Fibroblast of lung (primary cell): ENCODE data around the gene MXI1. TPM values are rescaled to one million over a fixed set of nuclear protein-coding genes. Genes with fewer than 3 reads are reported as not detected.

Source experiments
- DNase-seq, 2 donors: peaks; one replicate each; pipeline versions ENCODE4 v3.0.0 to v3.0.0-alpha.2; 2010; ENCODE audit warnings: low read depth in 2 of 2
- H2AFZ ChIP-seq: 2 replicates; pipeline ENCODE4 v1.5.1; 2012; ENCODE audit warnings: low read length, control low read depth, inconsistent platforms
- H3K27ac ChIP-seq: 2 replicates; pipeline ENCODE4 v1.5.1; 2011; ENCODE audit warnings: low read length, control low read depth; ENCODE audit not compliant: insufficient read depth
- H3K27me3 ChIP-seq: 2 replicates; pipeline ENCODE4 v1.5.1; 2011; ENCODE audit warnings: mild to moderate bottlenecking, low read length; ENCODE audit not compliant: control insufficient read depth, insufficient read depth
- H3K36me3 ChIP-seq: 2 replicates; pipeline ENCODE4 v1.5.1; 2011; ENCODE audit warnings: low read length; ENCODE audit not compliant: control insufficient read depth, insufficient read depth
- H3K4me1 ChIP-seq: 2 replicates; pipeline ENCODE4 v1.5.1; 2011; ENCODE audit warnings: low read length; ENCODE audit not compliant: control insufficient read depth, insufficient read depth; ENCODE audit errors: extremely low read depth
- H3K4me2 ChIP-seq: 2 replicates; pipeline ENCODE4 v1.5.1; 2011; ENCODE audit warnings: low read length, control low read depth; ENCODE audit not compliant: insufficient read depth; ENCODE audit errors: extremely low read depth
- H3K4me3 ChIP-seq, 4 experiments: fragments of 200-600 bp in 1 of 4; sonication (generic) in 1 of 4; replicated peaks in 1 of 4; 2 replicates each; pipeline ENCODE4 v1.5.1; 2011 to 2016; ENCODE audit warnings: low read length in 4 of 4, low read depth in 3 of 4, mild to moderate bottlenecking in 3 of 4, control low read depth in 2 of 4, inconsistent platforms in 1 of 4, mixed read lengths in 1 of 4; ENCODE audit not compliant: insufficient read depth in 1 of 4; ENCODE audit errors: control extremely low read depth in 1 of 4
- H3K79me2 ChIP-seq: 2 replicates; pipeline ENCODE4 v1.5.1; 2012; ENCODE audit warnings: mild to moderate bottlenecking, low read length, inconsistent platforms; ENCODE audit not compliant: control insufficient read depth, insufficient read depth
- H3K9ac ChIP-seq: 2 replicates; pipeline ENCODE4 v1.5.1; 2011; ENCODE audit warnings: mild to moderate bottlenecking, low read length, control low read depth; ENCODE audit not compliant: insufficient read depth
- H3K9me3 ChIP-seq: 2 replicates; pipeline ENCODE4 v1.5.1; 2012; ENCODE audit warnings: low read depth, low read length; ENCODE audit not compliant: control insufficient read depth, insufficient read depth
- H4K20me1 ChIP-seq: 2 replicates; pipeline ENCODE4 v1.5.1; 2011; ENCODE audit warnings: low read length; ENCODE audit not compliant: control insufficient read depth, insufficient read depth; ENCODE audit errors: extremely low read depth
- CTCF ChIP-seq, 2 donors: IDR thresholded peaks in 1 of 2; conservative IDR thresholded peaks in 1 of 2; 1 replicate in 1 of 2; 2 replicates in 1 of 2; pipeline ENCODE4 v1.5.1; 2011 to 2012; ENCODE audit warnings: low read length in 2 of 2, control low read depth in 1 of 2, inconsistent platforms in 1 of 2, low read depth in 1 of 2, mild to moderate bottlenecking in 1 of 2
- EZH2 ChIP-seq: IDR thresholded peaks from 2 replicates; pipeline ENCODE4 v1.5.1; 2012; ENCODE audit warnings: low read length, control low read depth, mild to moderate bottlenecking; ENCODE audit errors: missing control alignments
- polyA plus RNA-seq, 2 donors: library from polyadenylated mRNA; depleted of rRNA in 1 of 2; stranded (reverse) in 1 of 2; unstranded in 1 of 2; fragments of >200 nt; gene quantifications; 2 replicates each; pipeline ENCODE4 v1.2.1, GENCODE V29; 2011 to 2012; ENCODE audit warnings: missing spikeins in 1 of 2
- total RNA-seq: library from RNA; depleted of rRNA; stranded (reverse); fragments of >200 nt; gene quantifications from 2 replicates; pipeline ENCODE4 v1.2.1, GENCODE V29; 2014

The MXI1 gene
- total and polyA plus RNA-seq, 2 donors (not counting 1 experiment from before 2014, with no cell fraction given) = 18.7 to 40.1 TPM

- Histone ChIP-seq H3K27ac (no peak overlapping the region), H3K4me3 (no peak overlapping the region), H3K9me3 (no peaks in the 10 kb centered on the region), H3K9ac (no peak overlapping the region), H3K36me3 (no peaks in the 10 kb centered on the region), H3K4me2 (no peak overlapping the region), H3K4me1 (no peaks in the 10 kb centered on the region), H3K27me3 (peaks cover 5% of the 10 kb centered on the region), H3K79me2 (no peaks in the 10 kb centered on the region), H4K20me1 (no peaks in the 10 kb centered on the region), H2AFZ (no peak overlapping the region)
- TF ChIP-seq CTCF (conservative IDR thresholded peaks at IDR 0.05 in 1 of 2, IDR thresholded peaks at IDR 0.05 in 1 of 2; ENCODE audit: low read depth in 1 of 2, low read length in 2 of 2) (no peak), EZH2 (no peak)
- no peak for DNase-seq
Observed at GRCh38 chr10:110160522-110160921, 46.9 kb upstream of the MXI1 start.

- Histone ChIP-seq H3K27ac (no peak overlapping the region), H3K9ac (no peak overlapping the region), H3K4me1 (no peaks in the 10 kb centered on the region), H3K27me3 (peaks cover 16% of the 10 kb centered on the region), H4K20me1 (no peaks in the 10 kb centered on the region), H3K4me2 (no peak overlapping the region), H2AFZ (no peak overlapping the region), H3K79me2 (no peaks in the 10 kb centered on the region), H3K9me3 (no peaks in the 10 kb centered on the region), H3K4me3 (no peak overlapping the region), H3K36me3 (no peaks in the 10 kb centered on the region)
- TF ChIP-seq CTCF (conservative IDR thresholded peaks at IDR 0.05 in 1 of 2, IDR thresholded peaks at IDR 0.05 in 1 of 2; ENCODE audit: low read depth in 1 of 2, low read length in 2 of 2) (no peak), EZH2 (no peak)
- no peak for DNase-seq
Observed at GRCh38 chr10:110162741-110163145, 44.7 kb upstream of the MXI1 start.

GRCh38 chr10:110163192-110163773 is 44.1 kb upstream of the MXI1 start:
- H3K27ac ChIP-seq = no peak overlapping the region
- H3K4me3 ChIP-seq = no peak overlapping the region
- H3K4me1 ChIP-seq = no peaks in the 10 kb centered on the region
- H2AFZ ChIP-seq = no peak overlapping the region
- no peaks in the 10 kb centered on the region for H4K20me1 ChIP-seq
- H3K27me3 ChIP-seq = peaks cover 19% of the 10 kb centered on the region
- H3K4me2 ChIP-seq = no peak overlapping the region
- H3K9me3 ChIP-seq = no peaks in the 10 kb centered on the region
- DNase-seq = no peak
- H3K9ac ChIP-seq = no peak overlapping the region
- H3K79me2 ChIP-seq = no peaks in the 10 kb centered on the region
- H3K36me3 ChIP-seq = no peaks in the 10 kb centered on the region
- no peak for TF ChIP-seq CTCF (conservative IDR thresholded peaks at IDR 0.05 in 1 of 2, IDR thresholded peaks at IDR 0.05 in 1 of 2; ENCODE audit: low read depth in 1 of 2, low read length in 2 of 2)
- TF ChIP-seq EZH2 = no peak
